HG02938 (cell line): ENCODE data around the gene CCR9.
"Not testable (repeated sequence)": the region's sequence is repeated elsewhere in the genome, so short reads cannot be mapped to it uniquely, and the experiment has no call there.

Experiments
- ATAC-seq: cut with Tn5 transposase; IDR thresholded peaks from one replicate; pipeline ENCODE4 v1.9.1; 2021; ENCODE audit warnings: mild to moderate bottlenecking, moderate library complexity; ENCODE audit not compliant: unreplicated experiment

Gene CCR9

DNA sequence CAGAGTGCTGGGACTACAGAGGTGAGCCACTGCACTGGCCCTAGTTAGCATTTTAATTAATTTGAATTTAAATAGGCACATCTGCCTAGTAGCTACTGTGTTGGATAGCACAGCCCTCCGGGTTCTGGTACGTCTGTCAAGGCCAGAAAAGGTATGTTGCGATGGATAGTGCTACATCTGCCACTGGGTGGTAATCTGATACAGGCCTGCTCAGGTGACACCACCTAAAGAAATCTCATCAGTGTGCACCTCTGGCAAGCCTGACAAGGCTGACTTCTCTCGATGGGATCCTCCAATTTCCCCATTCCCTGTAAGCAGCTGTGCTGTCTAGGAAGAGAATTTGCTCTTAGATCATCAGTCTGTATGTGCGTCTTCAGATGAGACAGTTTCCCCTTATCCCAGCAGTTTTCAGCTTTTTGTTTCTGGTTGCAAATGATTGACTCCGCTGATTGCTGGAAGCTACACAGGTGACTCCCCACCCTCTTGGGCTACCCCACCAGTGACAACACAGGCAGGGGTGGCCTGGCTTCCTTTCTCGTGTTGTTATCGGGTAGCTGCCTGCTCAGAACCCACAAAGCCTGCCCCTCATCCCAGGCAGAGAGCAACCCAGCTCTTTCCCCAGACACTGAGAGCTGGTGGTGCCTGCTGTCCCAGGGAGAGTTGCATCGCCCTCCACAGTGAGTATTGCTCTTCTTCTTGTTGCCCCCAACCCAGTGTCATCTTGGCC, at the start of gene CCR9:
Gene CCR9 (plus strand): TSS at position 565 of the 727 bp plus-strand sequence. CDS start 8,391 bp downstream, outside the sequence.
- ATAC-seq: no peak

DNA sequence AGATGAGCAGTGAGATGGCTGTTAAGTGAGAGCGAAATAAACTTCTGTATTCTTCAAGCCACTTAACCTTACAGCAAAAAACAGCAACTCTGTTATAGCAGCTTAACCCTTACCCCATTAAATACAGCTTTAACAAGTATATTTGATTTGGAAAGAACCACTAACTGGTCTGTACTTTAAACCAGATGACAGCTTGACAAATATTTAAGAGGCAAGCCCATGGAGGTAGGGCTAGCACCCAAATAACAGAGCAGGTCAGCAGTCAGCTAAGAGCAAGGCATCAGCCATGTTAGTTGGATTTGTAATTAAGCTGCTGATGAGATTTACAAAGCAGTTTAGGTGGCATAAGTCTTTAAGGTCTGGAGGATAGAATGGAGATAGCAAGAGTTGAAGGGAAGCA, 47.9 kb upstream of the CCR9 start:
- no peak for ATAC-seq

GRCh38 chr3:45841420-45841756, 45.0 kb upstream of the CCR9 start:
- peak; percentile 22 for ATAC-seq

DNA sequence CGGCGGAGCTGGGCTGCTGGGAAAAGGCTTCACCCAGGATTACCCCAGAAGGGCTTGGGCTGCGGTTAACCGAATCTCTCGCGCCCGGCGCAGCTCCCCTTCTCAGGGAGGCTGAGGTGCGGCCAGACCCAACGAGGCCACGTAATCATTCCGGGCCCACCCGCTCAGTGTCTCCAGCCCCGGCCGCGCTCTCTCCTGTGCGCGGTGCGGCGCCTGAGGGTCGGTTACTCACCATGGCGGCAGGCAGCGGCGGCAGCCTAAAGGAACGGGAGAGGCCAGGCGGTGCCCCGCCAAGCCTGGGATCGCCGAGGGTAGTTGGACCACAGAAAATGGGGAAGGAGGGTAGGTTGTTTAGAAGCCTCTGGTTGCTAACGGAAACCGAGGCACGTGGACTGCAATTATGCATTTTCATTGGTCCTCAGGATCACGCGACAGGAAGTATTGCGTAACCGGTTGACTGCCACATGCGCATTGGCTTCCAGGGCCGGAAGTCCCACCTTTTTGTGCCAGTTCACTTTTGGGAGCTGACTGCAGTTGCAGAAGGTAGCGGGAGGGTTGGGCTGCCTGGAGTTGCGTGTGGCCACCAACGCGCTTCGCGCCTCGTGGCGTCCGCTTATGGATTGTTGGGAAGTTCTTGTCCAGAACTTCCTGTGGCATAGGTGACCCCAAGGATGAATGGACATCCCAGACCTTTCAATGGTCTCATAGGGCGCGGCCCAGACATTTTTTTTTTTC, 44.4 kb upstream of the CCR9 start, which contains the start of gene LZTFL1:
Gene LZTFL1 (minus strand): TSS at position 363 of the 735 bp plus-strand sequence. CDS start 128 bp downstream, at position 235.
- peak; percentile 95 for ATAC-seq

DNA sequence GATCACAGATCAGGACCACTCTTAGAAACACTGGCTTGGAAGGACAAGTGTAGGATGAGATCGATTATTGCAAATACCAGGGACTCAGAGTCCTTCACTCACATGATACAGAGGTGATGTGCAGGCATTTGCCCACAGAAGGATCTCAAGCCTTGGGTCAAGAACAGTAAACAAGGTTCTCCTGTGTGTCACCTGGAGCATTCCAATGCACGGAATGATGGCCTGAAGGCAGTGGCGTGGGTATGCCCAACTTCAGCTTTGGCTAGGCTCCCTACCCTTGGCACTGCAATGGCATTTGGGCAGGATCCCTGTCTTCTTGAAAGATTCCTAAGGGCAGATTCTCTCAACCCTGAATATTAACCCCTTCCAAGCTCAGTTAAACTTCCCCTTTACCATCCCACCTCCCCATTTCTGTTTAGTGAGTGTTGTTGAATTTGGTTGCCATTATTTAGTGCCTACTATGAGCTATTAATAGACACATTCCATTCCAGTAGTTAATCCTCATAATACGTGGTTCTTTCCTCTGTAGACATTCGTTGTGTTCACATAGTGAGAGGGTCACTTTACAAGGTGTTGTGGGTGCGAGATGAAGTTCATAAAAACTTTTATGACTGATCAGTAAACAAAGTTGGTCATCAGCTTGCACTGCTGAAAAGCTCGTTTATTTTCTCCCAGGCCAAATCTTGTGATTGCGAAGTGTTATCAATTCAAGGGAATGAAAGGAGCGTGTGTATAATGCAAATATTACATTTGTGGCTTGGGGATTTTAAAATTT, 43.3 kb upstream of the CCR9 start:
- ATAC-seq: no peak

GRCh38 chr3:45844616-45845015, 41.7 kb upstream of the CCR9 start:
- no peak for ATAC-seq

GRCh38 chr3:45848392-45848791, 38.0 kb upstream of the CCR9 start:
- ATAC-seq: no peak

DNA sequence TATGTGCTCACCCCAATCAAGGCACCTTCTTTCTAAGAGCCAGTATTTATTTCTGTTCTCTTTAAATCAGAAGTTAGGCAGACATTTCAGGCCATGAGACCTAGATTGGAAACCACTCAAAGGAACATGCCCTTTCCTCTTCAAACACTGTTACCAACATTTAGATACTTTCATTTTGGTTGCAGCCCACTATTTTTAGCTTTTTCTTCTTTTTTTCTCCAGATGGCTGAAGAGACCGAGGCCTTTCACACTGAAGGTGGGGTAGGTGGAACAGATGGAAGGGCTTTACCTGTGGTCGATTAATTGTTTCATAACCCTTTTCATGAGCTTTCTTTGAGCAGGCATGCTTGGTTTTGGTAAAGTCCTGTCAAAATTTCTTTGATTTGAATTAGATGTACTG, 33.5 kb upstream of the CCR9 start:
- no peak for ATAC-seq

DNA sequence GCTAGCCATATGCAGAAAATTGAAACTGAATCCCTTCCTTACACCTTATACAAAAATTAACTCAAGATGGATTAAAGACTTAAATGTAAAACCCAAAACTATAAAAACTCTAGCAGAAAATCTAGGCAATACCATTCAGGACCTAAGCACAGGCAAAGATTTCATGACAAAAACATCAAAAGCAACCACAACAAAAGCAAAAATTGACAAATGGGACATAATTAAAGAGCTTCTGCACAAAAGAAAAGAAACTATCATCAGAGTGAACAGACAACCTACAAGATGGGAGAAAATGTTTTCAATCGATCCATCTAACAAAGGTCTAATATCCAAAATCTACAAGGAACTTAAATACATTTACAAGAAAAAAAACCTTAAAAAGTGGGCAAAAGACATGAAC, 30.0 kb upstream of the CCR9 start:
- ATAC-seq: not testable (repeated sequence)

- not testable (repeated sequence) for ATAC-seq
Observed at GRCh38 chr3:45857024-45857423, 29.3 kb upstream of the CCR9 start.

DNA sequence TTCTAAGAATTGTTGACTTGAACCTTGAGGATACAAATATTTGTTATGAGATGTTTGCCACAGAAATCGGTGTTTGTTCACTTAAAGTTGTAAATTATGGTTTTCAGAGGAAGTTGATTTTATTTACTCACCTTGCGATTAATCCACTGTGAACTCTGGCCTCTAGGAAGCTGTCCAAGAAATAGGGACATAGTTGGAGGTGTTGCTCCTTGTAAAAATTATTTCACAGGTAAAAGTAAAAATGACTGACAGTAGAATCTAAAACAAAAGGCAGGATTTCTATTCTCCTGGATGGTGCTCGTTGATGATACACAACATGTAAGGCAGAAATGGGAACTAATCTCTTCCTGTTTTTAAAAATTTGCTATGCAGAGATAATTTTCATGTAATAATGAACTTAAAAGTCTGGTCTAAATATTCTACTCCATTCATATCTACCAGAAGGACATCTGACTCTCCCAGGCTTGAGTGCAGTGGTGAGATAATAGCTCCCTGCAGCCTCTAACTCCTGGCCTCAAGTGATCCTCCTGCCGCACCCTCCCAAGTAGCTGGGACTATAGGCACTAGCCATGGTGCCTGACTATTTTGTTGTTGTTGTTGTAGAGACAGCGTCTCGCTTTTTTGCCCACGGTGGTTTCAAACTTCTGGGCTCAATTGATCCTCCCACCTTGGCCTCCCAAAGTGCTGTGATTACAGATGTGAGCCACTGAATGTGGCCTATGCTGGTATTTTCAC, 27.4 kb upstream of the CCR9 start:
- ATAC-seq: no peak

- no peak for ATAC-seq
Observed at GRCh38 chr3:45860481-45860880, 25.9 kb upstream of the CCR9 start.

GRCh38 chr3:45861043-45861719, 25.2 kb upstream of the CCR9 start:
- ATAC-seq: no peak

- peak; percentile 83 for ATAC-seq
Observed at GRCh38 chr3:45864760-45865519, 21.4 kb upstream of the CCR9 start.

DNA sequence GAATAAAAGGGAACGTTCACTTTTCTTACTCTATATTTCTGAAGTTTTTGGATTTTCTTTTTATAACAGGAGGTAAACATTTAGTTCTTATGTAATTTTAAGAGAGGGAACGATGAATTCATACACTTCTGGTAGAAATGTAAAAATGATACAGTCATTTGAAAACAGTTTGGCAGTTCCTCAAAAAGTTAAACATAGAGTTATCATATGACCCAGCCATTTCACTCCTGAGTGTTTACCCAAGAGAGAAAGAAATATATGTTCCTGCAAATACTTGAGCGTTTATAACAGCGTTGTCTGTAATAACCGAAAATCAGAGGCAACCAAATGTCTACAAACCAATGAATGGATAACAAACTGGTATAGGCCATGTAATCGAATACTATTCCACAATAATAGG, 20.8 kb upstream of the CCR9 start:
- ATAC-seq: no peak

DNA sequence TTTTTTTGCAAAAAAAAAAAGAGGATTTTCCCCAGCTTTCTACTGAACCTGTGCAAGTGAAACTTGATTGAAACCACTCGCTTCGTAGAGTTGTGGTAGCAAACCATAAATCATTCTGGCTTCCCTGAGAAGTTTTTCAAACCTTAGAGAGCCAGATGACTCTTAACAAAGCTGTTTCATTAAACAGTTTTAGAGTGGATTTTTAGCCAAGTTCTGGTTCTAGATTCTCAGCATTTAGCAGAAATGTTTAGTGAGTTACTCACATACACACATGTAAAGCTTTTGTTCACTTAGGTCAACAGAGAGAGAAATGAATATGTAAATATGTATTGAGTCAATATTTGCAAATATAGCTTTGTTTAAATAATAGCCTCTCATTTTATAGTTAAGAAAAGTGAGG, 18.1 kb upstream of the CCR9 start:
- ATAC-seq: no peak

DNA sequence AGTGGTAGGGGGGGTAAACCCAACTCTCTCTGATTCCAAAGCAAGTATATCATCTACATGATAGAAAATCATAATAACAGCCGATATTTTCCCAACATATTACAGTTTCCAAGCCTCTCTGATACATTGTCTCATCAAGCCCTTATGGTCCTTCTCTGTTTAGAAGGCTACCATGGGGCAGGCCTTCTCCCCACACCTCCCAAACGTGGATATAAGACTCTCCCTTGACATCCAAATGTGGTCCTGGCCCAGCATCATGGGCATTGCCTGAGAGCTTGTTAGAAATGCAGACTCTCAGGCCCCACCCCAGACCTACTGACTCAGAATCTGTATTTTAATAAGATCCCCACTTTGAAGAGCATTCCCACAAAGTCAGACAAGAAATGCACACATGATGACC, 17.7 kb upstream of the CCR9 start:
- ATAC-seq: no peak

DNA sequence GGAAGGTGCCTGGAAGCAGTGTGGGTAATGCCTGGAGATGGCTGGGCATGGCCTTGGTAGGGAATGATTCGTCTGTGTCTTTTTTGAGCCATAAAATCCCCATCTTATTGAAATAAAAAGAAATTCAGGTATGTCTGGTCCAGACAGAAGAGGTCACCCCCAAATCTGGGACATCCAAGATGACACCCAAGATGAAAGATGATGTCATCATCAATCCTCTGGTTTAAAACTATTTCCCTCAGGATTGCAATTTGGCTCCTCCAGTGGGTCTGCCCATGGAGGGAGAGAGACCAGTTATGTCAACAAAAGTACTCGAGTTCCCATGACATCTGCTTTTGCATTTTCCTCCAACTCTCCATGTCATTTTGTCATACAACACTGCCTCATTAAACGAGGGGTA, 16.7 kb upstream of the CCR9 start:
- ATAC-seq: no peak

DNA sequence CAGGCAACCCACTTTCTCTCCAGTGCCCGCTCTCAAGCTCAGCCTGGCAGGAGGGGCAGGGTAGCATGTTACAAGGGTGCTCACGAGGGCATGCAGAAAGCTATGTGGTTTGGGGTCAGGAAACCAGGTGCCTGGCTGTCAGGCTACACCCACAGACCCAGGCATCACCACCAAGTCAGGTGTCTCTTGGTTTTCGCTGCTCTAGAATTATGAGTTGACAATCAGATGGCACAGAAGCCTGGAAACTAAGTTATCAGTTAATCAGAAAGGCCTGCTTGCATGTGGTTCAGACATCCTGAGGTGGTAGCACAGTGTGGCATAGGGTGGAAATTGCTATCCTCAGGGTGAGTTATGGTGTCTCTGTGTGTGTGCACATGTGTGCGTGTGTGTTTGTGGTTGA, 16.2 kb upstream of the CCR9 start:
- ATAC-seq: no peak

- no peak for ATAC-seq
Observed at GRCh38 chr3:45871780-45872179, 14.6 kb upstream of the CCR9 start.
